GM12878 (cell line): ENCODE measurements around the gene TNNT2. TPM values are rescaled to one million over a fixed set of nuclear protein-coding genes. Genes with fewer than 3 reads are reported as not detected.

Experiments
- ATAC-seq: fragments of 200-7000 bp; cut with Tn5 transposase; 3 replicates; pipeline ENCODE4 v1.9.1; 2020; ENCODE audit warnings: mild to moderate bottlenecking, moderate library complexity
- BruUV-seq: library from RNA; stranded (reverse); fragments of 400-500 nt; replicated peaks from 2 replicates; lab custom pipeline; 2021; lab: Mats Ljungman, UMichigan
- CTCF ChIA-PET: fragments of 300-600 bp; sonication (Branson Sonifier 250); formaldehyde crosslinking; extraction: SDS; loops from one replicate; lab custom pipeline; 2021; ENCODE audit warnings: inconsistent platforms; lab: Yijun Ruan, JAX
- POLR2A ChIA-PET: fragments of 350-600 bp; formaldehyde crosslinking; extraction: SDS; loops from one replicate; lab custom pipeline; 2021; ENCODE audit warnings: inconsistent platforms; lab: Charles Lee
- RAD21 ChIA-PET: fragments of 300-600 bp; sonication (Branson Sonifier 250); formaldehyde crosslinking; loops from one replicate; lab custom pipeline; 2023; ENCODE audit warnings: antibody characterized with exemption; ENCODE audit not compliant: unreplicated experiment; lab: Charles Lee
- SMC1A ChIA-PET: fragments of 300-600 bp; sonication (Branson Sonifier 250); formaldehyde crosslinking; loops from one replicate; lab custom pipeline; 2023; ENCODE audit not compliant: unreplicated experiment, uncharacterized antibody; lab: Charles Lee
- DNase-seq: peaks from one replicate; pipeline ENCODE4 v3.0.0-alpha.2; 2011; ENCODE audit warnings: low read depth, low spot score
- FAIRE-seq: peaks from 3 replicates; lab custom pipeline; 2011; peaks lifted over from hg19 to GRCh38; lab: Jason Lieb, UNC
- H2AFZ ChIP-seq: 2 replicates; pipeline ENCODE4 v1.6.0; 2011; ENCODE audit warnings: low read depth, low read length, control low read depth; ENCODE audit not compliant: control insufficient read depth
- H3K27ac ChIP-seq: 2 replicates; pipeline ENCODE4 v1.5.1; 2011; ENCODE audit warnings: control low read depth; ENCODE audit not compliant: control insufficient read depth, insufficient read depth
- H3K27me3 ChIP-seq, 2 experiments: replicated peaks in 1 of 2; 2 replicates each; pipeline versions ENCODE4 v1.6.0 to v1.6.1; 2011; ENCODE audit warnings: low read length in 1 of 2; ENCODE audit not compliant: control insufficient read depth in 2 of 2, insufficient read depth in 2 of 2
- H3K36me3 ChIP-seq, 2 experiments: 2 replicates each; pipeline ENCODE4 v1.5.1; 2011; ENCODE audit warnings: low read length in 1 of 2; ENCODE audit not compliant: control insufficient read depth in 2 of 2, insufficient read depth in 2 of 2
- H3K4me1 ChIP-seq: 2 replicates; pipeline ENCODE4 v1.6.1; 2011; ENCODE audit warnings: mild to moderate bottlenecking, low read length, moderate library complexity, mixed read lengths; ENCODE audit not compliant: control insufficient read depth, insufficient read depth
- H3K4me2 ChIP-seq: 2 replicates; pipeline ENCODE4 v1.6.0; 2011; ENCODE audit warnings: control low read depth; ENCODE audit not compliant: control insufficient read depth, insufficient read depth
- H3K4me3 ChIP-seq: fragments of 200-600 bp; sonication (generic); 2 replicates; pipeline ENCODE4 v1.5.1; 2016
- H3K79me2 ChIP-seq: 2 replicates; pipeline ENCODE4 v1.6.0; 2011; ENCODE audit warnings: low read length; ENCODE audit not compliant: control insufficient read depth, insufficient read depth
- H3K9ac ChIP-seq: 2 replicates; pipeline ENCODE4 v1.8.0; 2011; ENCODE audit warnings: low read length, control low read depth, mixed read lengths; ENCODE audit not compliant: control insufficient read depth, insufficient read depth
- H3K9me3 ChIP-seq: replicated peaks from 3 replicates; pipeline ENCODE4 v1.5.1; 2011; ENCODE audit warnings: mild to moderate bottlenecking, low read length; ENCODE audit not compliant: control insufficient read depth, insufficient read depth
- H4K20me1 ChIP-seq: 2 replicates; pipeline ENCODE4 v1.6.0; 2011; ENCODE audit not compliant: control insufficient read depth, insufficient read depth
- BCL11A ChIP-seq: IDR thresholded peaks from 2 replicates; pipeline ENCODE4 v1.6.1; 2011; ENCODE audit warnings: low read depth, low read length
- BRCA1 ChIP-seq: IDR thresholded peaks from 2 replicates; pipeline ENCODE4 v1.6.1; 2011; ENCODE audit warnings: low read depth, low read length, improper control_type of control experiment
- EED ChIP-seq: sonication (generic); IDR thresholded peaks from 2 replicates; pipeline ENCODE4 v1.6.1; 2016; ENCODE audit warnings: antibody characterized with exemption, low read depth
- EGR1 ChIP-seq, 2 experiments: IDR thresholded peaks; 1 replicate in 1 of 2; 2 replicates in 1 of 2; pipeline ENCODE4 v1.6.1; 2011 to 2012; ENCODE audit warnings: low read depth in 2 of 2, low read length in 2 of 2, borderline replicate concordance in 1 of 2, mild to moderate bottlenecking in 1 of 2, moderate library complexity in 1 of 2
- ETV6 ChIP-seq, 2 experiments: fragments of 450-650 bp in 1 of 2; IDR thresholded peaks in 1 of 2; conservative IDR thresholded peaks in 1 of 2; 2 replicates each; pipeline ENCODE4 v1.6.1; 2014; ENCODE audit warnings: antibody characterized with exemption in 1 of 2, borderline replicate concordance in 1 of 2, low read depth in 1 of 2, mild to moderate bottlenecking in 1 of 2, moderate library complexity in 1 of 2
- EZH2 ChIP-seq: IDR thresholded peaks from 2 replicates; pipeline ENCODE4 v1.6.1; 2012; ENCODE audit warnings: low read depth, mild to moderate bottlenecking, control low read depth, inconsistent platforms, low read length, borderline replicate concordance; ENCODE audit not compliant: control insufficient read depth
- GATAD2B ChIP-seq: fragments of 450-650 bp; conservative IDR thresholded peaks from 2 replicates; pipeline ENCODE4 v1.6.1; 2017; ENCODE audit warnings: low read depth, mild to moderate bottlenecking, moderate library complexity
- NBN ChIP-seq: fragments of 450-650 bp; IDR thresholded peaks from 2 replicates; pipeline ENCODE4 v1.6.1; 2016
- NFYA ChIP-seq: IDR thresholded peaks from 2 replicates; pipeline ENCODE4 v1.6.1; 2011; ENCODE audit warnings: low read depth, mild to moderate bottlenecking, low read length, improper control_type of control experiment, borderline replicate concordance
- NFYB ChIP-seq: IDR thresholded peaks from 2 replicates; pipeline ENCODE4 v1.6.1; 2011; ENCODE audit warnings: low read depth, mild to moderate bottlenecking, low read length, improper control_type of control experiment, moderate library complexity; ENCODE audit not compliant: insufficient read depth
- SREBF1 ChIP-seq: IDR thresholded peaks from 2 replicates; pipeline ENCODE4 v1.6.1; 2012; ENCODE audit warnings: mild to moderate bottlenecking, low read length
- TCF3 ChIP-seq: IDR thresholded peaks from 2 replicates; pipeline ENCODE4 v1.6.1; 2012; ENCODE audit warnings: low read depth, mild to moderate bottlenecking, low read length, borderline replicate concordance; ENCODE audit not compliant: insufficient read depth
- YY1 ChIP-seq: IDR thresholded peaks from 2 replicates; pipeline ENCODE4 v1.6.1; 2011; ENCODE audit warnings: low read depth, mild to moderate bottlenecking, low read length
- ZNF622 ChIP-seq: fragments of 450-650 bp; IDR thresholded peaks from 2 replicates; pipeline ENCODE4 v1.6.1; 2017; ENCODE audit warnings: mild to moderate bottlenecking, inconsistent platforms
- WGBS: methylation state at CpG from one replicate; pipeline ENCODE4 v1.1.6; 2016; ENCODE audit warnings: low lambda C conversion rate; ENCODE audit not compliant: insufficient replicate concordance, insufficient coverage; ENCODE audit errors: missing lambda C conversion rate; 5-methylcytosine and 5-hydroxymethylcytosine counted together
- in situ Hi-C: fragments of 300-500 bp; cut with MboI; formaldehyde crosslinking; loops from 9 replicates; pipeline ENCODE4 v1.14.3; 2018; ENCODE audit warnings: mixed read lengths
- intact Hi-C: fragments of 100-400 bp; cut with micrococcal nuclease; formaldehyde crosslinking; loops from one replicate; pipeline ENCODE4 v1.14.2; 2022; ENCODE audit not compliant: unreplicated experiment
- polyA plus RNA-seq, 11 experiments: library from polyadenylated mRNA; depleted of rRNA in 4 of 11; unstranded in 6 of 11; stranded (reverse) in 5 of 11; fragments of >200 nt; fragmentation: Nextera tagmentation in 4 of 11; fragmentation: Illumina TruSeq in 1 of 11; extraction: Ambion mirVana in 4 of 11; extraction: Trizol in 1 of 11; gene quantifications; 1 replicate in 1 of 11; 2 replicates in 10 of 11; pipeline versions ENCODE4 v1.2.1 to v1.2.3, GENCODE V29; 2011 to 2016; ENCODE audit warnings: inconsistent platforms in 2 of 11, missing spikeins in 2 of 11, low read depth in 1 of 11
- total RNA-seq, 4 experiments: library from RNA; depleted of rRNA in 3 of 4; stranded (reverse); fragments of >200 nt in 3 of 4; fragmentation: Illumina TruSeq in 1 of 4; extraction: Trizol in 1 of 4; gene quantifications; 2 replicates each; pipeline versions ENCODE4 v1.2.1 to v1.2.3, GENCODE V29; 2013 to 2021
- TF ChIP-seq, protein P1 (sequence below): IDR thresholded peaks from 2 replicates; pipeline ENCODE4 v1.6.1; 2011; ENCODE audit warnings: low read depth, mild to moderate bottlenecking, low read length, moderate library complexity, borderline replicate concordance; ENCODE audit errors: extremely low read depth
- TF ChIP-seq, protein P2 (sequence below): fragments of 450-650 bp; formaldehyde crosslinking; IDR thresholded peaks from 2 replicates; pipeline ENCODE4 v1.4.0; 2022; ENCODE audit warnings: mild to moderate bottlenecking, moderate library complexity
- TF ChIP-seq, protein P3 (sequence below): fragments of 450-650 bp; IDR thresholded peaks from 2 replicates; pipeline ENCODE4 v1.6.1; 2017; ENCODE audit warnings: antibody characterized with exemption, mild to moderate bottlenecking, moderate library complexity

TNNT2 gene
- total and polyA plus RNA-seq, 10 of the 15 experiments (the other 5 are each of a cell fraction or from before 2014, with no cell fraction given): 2.2 TPM; not detected in 9

DNA sequence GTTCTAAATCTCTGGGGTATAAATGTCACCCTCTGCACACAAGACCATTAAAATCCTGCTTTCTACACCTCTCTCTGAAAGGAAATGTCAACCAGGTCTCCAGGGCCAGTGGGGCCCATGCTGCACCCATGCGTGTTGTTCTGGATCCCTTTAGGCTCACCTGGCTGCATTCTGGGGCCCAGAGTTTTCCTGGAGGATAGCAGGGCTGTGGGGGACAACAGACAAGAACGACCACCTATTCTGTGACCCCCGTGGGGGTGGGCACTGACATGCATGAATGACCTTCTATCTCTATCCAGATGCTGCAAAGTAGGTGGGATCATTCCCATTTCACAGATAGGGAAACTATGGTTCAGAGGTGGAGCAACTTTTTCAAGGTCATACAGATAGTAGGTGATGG, 41.6 kb downstream of the TNNT2 start:
- ChIA-PET POLR2A (no interaction called here), RAD21 (no interaction called here), CTCF (no interaction called here), SMC1A (no interaction called here)
- 17% methylated on average over 3 of the region's 3 CpGs for WGBS
- TF ChIP-seq NBN: no peak
- TF ChIP-seq NFYB: no peak
- no peak for TF ChIP-seq YY1
- no peak for TF ChIP-seq ETV6 (conservative IDR thresholded peaks at IDR 0.05 in 1 of 2, IDR thresholded peaks at IDR 0.05 in 1 of 2; ENCODE audit: borderline replicate concordance in 1 of 2, low read depth in 1 of 2)
- TF ChIP-seq BRCA1: no peak
- no peak for TF ChIP-seq SREBF1
- TF ChIP-seq ZNF622: no peak
- TF ChIP-seq, protein P1, sequence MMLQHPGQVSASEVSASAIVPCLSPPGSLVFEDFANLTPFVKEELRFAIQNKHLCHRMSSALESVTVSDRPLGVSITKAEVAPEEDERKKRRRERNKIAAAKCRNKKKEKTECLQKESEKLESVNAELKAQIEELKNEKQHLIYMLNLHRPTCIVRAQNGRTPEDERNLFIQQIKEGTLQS: no peak
- TF ChIP-seq NFYA: no peak
- TF ChIP-seq EZH2: no peak
- no peak for TF ChIP-seq EED
- TF ChIP-seq EGR1 (IDR thresholded peaks at IDR 0.05; ENCODE audit: borderline replicate concordance in 1 of 2, low read depth in 2 of 2, low read length in 2 of 2): no peak
- TF ChIP-seq, protein P2, sequence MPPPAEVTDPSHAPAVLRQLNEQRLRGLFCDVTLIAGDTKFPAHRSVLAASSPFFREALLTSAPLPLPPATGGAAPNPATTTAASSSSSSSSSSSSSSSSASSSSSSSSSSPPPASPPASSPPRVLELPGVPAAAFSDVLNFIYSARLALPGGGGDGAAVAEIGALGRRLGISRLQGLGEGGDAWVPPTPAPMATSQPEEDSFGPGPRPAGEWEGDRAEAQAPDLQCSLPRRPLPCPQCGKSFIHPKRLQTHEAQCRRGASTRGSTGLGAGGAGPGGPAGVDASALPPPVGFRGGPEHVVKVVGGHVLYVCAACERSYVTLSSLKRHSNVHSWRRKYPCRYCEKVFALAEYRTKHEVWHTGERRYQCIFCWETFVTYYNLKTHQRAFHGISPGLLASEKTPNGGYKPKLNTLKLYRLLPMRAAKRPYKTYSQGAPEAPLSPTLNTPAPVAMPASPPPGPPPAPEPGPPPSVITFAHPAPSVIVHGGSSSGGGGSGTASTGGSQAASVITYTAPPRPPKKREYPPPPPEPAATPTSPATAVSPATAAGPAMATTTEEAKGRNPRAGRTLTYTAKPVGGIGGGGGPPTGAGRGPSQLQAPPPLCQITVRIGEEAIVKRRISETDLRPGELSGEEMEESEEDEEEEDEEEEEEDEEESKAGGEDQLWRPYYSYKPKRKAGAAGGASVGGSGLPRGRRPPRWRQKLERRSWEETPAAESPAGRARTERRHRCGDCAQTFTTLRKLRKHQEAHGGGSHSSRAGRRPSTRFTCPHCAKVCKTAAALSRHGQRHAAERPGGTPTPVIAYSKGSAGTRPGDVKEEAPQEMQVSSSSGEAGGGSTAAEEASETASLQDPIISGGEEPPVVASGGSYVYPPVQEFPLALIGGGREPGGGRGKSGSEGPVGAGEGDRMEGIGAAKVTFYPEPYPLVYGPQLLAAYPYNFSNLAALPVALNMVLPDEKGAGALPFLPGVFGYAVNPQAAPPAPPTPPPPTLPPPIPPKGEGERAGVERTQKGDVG (CRISPR knock-in tag): no peak
- no peak for TF ChIP-seq BCL11A
- no peak for TF ChIP-seq GATAD2B
- TF ChIP-seq, protein P3, sequence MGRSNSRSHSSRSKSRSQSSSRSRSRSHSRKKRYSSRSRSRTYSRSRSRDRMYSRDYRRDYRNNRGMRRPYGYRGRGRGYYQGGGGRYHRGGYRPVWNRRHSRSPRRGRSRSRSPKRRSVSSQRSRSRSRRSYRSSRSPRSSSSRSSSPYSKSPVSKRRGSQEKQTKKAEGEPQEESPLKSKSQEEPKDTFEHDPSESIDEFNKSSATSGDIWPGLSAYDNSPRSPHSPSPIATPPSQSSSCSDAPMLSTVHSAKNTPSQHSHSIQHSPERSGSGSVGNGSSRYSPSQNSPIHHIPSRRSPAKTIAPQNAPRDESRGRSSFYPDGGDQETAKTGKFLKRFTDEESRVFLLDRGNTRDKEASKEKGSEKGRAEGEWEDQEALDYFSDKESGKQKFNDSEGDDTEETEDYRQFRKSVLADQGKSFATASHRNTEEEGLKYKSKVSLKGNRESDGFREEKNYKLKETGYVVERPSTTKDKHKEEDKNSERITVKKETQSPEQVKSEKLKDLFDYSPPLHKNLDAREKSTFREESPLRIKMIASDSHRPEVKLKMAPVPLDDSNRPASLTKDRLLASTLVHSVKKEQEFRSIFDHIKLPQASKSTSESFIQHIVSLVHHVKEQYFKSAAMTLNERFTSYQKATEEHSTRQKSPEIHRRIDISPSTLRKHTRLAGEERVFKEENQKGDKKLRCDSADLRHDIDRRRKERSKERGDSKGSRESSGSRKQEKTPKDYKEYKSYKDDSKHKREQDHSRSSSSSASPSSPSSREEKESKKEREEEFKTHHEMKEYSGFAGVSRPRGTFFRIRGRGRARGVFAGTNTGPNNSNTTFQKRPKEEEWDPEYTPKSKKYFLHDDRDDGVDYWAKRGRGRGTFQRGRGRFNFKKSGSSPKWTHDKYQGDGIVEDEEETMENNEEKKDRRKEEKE: no peak
- no peak for TF ChIP-seq TCF3
- in situ Hi-C loops: no loop called here
- Histone ChIP-seq H3K4me3 (no peak overlapping the region), H3K4me2 (no peak overlapping the region), H2AFZ (no peak overlapping the region), H3K9me3 (no peaks in the 10 kb centered on the region), H3K27me3 (peaks cover 0 to 2% of the 10 kb centered on the region in 2 experiments; a peak in 2 of 4 replicates), H4K20me1 (no peaks in the 10 kb centered on the region), H3K9ac (no peak overlapping the region), H3K4me1 (no peaks in the 10 kb centered on the region), H3K27ac (no peak overlapping the region), H3K36me3 (no peaks in the 10 kb centered on the region), H3K79me2 (no peaks in the 10 kb centered on the region)
- FAIRE-seq (no peak), DNase-seq (no peak), ATAC-seq (no peak)
- intact Hi-C loops: no loop called here
- BruUV-seq: no TSS peak
